Nephron progenitor cell (in vitro differentiated cells): ENCODE data around the gene FRG2B.
"Not testable (repeated sequence)": the region's sequence is repeated elsewhere in the genome, so short reads cannot be mapped to it uniquely, and the experiment has no call there.

Source experiments
- DNase-seq: peaks from one replicate; pipeline ENCODE4 v3.0.0; 2021
- H3K27ac Mint-ChIP-seq: 2 replicates; pipeline ENCODE4 v1.8.0; 2021; ENCODE audit warnings: mild to moderate bottlenecking, moderate library complexity, mixed read lengths
- H3K27me3 Mint-ChIP-seq: 2 replicates; pipeline ENCODE4 v1.8.0; 2021; ENCODE audit warnings: mild to moderate bottlenecking, low read depth, mixed read lengths; ENCODE audit not compliant: poor library complexity
- H3K36me3 Mint-ChIP-seq: 2 replicates; pipeline ENCODE4 v1.8.0; 2021; ENCODE audit warnings: low read depth, mixed read lengths
- H3K4me1 Mint-ChIP-seq: 2 replicates; pipeline ENCODE4 v1.8.0; 2021; ENCODE audit warnings: mixed read lengths
- H3K4me3 Mint-ChIP-seq: 2 replicates; pipeline ENCODE4 v1.8.0; 2021; ENCODE audit warnings: mild to moderate bottlenecking, moderate library complexity, mixed read lengths
- H3K9me3 Mint-ChIP-seq: 2 replicates; pipeline ENCODE4 v1.8.0; 2021; ENCODE audit warnings: mild to moderate bottlenecking, moderate library complexity, mixed read lengths
- TF ChIP-seq, protein P1 (sequence below): fragments of 200-600 bp; sonication (generic); IDR thresholded peaks from 2 replicates; pipeline ENCODE4 v1.5.0; 2021; ENCODE audit warnings: antibody characterized with exemption

FRG2B gene

DNA sequence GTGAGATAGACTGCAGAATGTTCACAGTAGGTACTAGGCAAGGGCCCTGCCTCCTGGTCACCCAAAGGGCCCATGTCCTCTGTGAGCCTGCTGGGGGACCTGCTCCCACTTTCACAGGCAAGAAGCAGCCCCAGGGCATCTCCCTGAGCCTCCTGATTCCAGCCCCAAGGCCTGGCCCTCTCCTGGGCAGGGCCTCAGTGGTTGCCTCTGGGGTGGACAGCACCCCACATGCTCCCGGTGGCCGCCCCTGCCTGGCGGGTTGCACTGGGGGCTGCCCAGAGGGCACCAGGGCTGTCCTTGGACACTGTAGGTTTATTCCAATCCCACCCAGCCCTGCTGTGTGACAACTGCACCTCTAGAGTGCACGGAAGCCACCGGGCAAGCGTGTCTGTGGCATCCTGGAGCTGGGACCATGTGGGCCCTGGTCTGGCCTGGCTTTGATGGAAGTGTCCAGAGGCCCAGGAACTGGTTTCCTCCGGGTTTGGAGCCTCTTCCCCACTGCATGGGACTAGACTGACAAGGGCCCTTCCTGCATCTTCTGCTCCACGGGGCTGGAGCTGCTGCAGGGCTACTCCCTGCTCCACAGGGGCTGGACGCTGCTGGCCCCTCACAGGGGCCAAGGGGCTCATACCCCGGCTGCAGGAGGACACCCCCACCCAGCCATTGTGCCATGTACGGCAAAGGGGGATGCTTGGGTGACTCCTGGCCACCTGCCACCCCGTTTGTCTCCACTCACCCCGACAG, 36.2 kb downstream of the FRG2B start:
- Mint-ChIP-seq H3K27ac (no peak overlapping the region), H3K4me1 (no peaks in the 10 kb centered on the region), H3K9me3 (peaks cover 69% of the 10 kb centered on the region), H3K27me3 (no peaks in the 10 kb centered on the region), H3K4me3 (no peak overlapping the region), H3K36me3 (no peaks in the 10 kb centered on the region)
- TF ChIP-seq, protein P1, sequence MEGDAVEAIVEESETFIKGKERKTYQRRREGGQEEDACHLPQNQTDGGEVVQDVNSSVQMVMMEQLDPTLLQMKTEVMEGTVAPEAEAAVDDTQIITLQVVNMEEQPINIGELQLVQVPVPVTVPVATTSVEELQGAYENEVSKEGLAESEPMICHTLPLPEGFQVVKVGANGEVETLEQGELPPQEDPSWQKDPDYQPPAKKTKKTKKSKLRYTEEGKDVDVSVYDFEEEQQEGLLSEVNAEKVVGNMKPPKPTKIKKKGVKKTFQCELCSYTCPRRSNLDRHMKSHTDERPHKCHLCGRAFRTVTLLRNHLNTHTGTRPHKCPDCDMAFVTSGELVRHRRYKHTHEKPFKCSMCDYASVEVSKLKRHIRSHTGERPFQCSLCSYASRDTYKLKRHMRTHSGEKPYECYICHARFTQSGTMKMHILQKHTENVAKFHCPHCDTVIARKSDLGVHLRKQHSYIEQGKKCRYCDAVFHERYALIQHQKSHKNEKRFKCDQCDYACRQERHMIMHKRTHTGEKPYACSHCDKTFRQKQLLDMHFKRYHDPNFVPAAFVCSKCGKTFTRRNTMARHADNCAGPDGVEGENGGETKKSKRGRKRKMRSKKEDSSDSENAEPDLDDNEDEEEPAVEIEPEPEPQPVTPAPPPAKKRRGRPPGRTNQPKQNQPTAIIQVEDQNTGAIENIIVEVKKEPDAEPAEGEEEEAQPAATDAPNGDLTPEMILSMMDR = no peak
- no peak for DNase-seq

DNA sequence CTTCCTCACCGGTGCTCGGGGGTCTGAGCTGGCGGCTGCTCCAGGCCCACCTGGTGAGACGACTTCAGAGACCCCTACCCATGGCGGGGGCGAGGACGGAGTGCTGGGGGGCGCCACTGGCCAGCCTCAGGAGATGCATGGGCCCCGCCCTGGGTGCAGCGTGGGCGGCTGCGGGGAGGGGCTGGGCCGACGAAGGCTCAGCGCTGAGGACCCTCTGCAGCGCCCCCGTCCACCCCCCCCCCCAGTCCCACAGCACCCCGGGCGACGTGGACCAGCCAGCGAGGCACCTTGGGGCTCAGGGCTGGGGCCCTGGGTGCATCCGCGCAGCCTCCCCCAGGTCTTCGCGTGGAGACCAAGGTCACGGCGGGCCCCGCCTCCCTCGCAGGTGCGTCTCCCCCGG, 49.6 kb downstream of the FRG2B start:
- H3K27me3 Mint-ChIP-seq, H3K36me3 Mint-ChIP-seq, H3K4me3 Mint-ChIP-seq, H3K27ac Mint-ChIP-seq, DNase-seq, H3K4me1 Mint-ChIP-seq: not testable (repeated sequence)
- peaks cover 51% of the 10 kb centered on the region for H3K9me3 Mint-ChIP-seq
